ENCODE results near the gene GOLGB1. TPM values are rescaled to one million over a fixed set of nuclear protein-coding genes. Genes with fewer than 3 reads are reported as not detected.

Gene GOLGB1
- total and polyA plus RNA-seq, 10 of the 15 experiments (the other 5 are each of a cell fraction or from before 2014, with no cell fraction given), result 7.4 to 34.5 (median 21.8) TPM

DNA sequence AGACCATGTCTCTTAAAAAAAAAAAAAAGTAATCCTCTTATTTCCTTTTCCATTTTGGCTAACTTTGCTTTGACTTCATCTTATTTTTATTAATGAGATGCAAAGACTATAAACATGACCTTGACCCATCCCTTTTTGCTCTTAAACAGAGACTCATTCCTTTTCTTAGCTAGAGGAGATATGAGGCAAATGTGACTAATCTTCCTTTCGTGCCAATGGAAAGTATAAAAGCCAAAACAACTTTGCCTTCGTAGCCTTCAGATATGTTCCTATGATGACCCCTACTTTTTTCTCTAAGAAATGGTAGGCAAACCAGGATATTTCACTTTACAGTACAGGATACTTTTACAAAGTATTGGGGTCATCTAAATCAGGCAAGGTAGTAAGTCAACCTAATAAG is 36.9 kb upstream of the GOLGB1 start (continued):
- TF ChIP-seq, protein P1, sequence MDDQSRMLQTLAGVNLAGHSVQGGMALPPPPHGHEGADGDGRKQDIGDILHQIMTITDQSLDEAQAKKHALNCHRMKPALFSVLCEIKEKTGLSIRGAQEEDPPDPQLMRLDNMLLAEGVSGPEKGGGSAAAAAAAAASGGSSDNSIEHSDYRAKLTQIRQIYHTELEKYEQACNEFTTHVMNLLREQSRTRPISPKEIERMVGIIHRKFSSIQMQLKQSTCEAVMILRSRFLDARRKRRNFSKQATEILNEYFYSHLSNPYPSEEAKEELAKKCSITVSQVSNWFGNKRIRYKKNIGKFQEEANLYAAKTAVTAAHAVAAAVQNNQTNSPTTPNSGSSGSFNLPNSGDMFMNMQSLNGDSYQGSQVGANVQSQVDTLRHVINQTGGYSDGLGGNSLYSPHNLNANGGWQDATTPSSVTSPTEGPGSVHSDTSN (IDR thresholded peaks at IDR 0.05; ENCODE audit: insufficient replicate concordance, low read depth, low read length), result no peak
- TF ChIP-seq, protein P2, sequence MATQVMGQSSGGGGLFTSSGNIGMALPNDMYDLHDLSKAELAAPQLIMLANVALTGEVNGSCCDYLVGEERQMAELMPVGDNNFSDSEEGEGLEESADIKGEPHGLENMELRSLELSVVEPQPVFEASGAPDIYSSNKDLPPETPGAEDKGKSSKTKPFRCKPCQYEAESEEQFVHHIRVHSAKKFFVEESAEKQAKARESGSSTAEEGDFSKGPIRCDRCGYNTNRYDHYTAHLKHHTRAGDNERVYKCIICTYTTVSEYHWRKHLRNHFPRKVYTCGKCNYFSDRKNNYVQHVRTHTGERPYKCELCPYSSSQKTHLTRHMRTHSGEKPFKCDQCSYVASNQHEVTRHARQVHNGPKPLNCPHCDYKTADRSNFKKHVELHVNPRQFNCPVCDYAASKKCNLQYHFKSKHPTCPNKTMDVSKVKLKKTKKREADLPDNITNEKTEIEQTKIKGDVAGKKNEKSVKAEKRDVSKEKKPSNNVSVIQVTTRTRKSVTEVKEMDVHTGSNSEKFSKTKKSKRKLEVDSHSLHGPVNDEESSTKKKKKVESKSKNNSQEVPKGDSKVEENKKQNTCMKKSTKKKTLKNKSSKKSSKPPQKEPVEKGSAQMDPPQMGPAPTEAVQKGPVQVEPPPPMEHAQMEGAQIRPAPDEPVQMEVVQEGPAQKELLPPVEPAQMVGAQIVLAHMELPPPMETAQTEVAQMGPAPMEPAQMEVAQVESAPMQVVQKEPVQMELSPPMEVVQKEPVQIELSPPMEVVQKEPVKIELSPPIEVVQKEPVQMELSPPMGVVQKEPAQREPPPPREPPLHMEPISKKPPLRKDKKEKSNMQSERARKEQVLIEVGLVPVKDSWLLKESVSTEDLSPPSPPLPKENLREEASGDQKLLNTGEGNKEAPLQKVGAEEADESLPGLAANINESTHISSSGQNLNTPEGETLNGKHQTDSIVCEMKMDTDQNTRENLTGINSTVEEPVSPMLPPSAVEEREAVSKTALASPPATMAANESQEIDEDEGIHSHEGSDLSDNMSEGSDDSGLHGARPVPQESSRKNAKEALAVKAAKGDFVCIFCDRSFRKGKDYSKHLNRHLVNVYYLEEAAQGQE (IDR thresholded peaks at IDR 0.05; ENCODE audit: low read depth, low read length), result no peak
- TF ChIP-seq, protein P3, sequence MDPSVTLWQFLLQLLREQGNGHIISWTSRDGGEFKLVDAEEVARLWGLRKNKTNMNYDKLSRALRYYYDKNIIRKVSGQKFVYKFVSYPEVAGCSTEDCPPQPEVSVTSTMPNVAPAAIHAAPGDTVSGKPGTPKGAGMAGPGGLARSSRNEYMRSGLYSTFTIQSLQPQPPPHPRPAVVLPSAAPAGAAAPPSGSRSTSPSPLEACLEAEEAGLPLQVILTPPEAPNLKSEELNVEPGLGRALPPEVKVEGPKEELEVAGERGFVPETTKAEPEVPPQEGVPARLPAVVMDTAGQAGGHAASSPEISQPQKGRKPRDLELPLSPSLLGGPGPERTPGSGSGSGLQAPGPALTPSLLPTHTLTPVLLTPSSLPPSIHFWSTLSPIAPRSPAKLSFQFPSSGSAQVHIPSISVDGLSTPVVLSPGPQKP (IDR thresholded peaks at IDR 0.05; ENCODE audit: low read depth, low read length), result no peak
- no peak for TF ChIP-seq ZNF24 (IDR thresholded peaks at IDR 0.05)
- TF ChIP-seq CREB1 (IDR thresholded peaks at IDR 0.05; ENCODE audit: low read depth), result no peak
- TF ChIP-seq BRCA1 (IDR thresholded peaks at IDR 0.05; ENCODE audit: low read depth, low read length), result no peak
- TF ChIP-seq, protein P4, sequence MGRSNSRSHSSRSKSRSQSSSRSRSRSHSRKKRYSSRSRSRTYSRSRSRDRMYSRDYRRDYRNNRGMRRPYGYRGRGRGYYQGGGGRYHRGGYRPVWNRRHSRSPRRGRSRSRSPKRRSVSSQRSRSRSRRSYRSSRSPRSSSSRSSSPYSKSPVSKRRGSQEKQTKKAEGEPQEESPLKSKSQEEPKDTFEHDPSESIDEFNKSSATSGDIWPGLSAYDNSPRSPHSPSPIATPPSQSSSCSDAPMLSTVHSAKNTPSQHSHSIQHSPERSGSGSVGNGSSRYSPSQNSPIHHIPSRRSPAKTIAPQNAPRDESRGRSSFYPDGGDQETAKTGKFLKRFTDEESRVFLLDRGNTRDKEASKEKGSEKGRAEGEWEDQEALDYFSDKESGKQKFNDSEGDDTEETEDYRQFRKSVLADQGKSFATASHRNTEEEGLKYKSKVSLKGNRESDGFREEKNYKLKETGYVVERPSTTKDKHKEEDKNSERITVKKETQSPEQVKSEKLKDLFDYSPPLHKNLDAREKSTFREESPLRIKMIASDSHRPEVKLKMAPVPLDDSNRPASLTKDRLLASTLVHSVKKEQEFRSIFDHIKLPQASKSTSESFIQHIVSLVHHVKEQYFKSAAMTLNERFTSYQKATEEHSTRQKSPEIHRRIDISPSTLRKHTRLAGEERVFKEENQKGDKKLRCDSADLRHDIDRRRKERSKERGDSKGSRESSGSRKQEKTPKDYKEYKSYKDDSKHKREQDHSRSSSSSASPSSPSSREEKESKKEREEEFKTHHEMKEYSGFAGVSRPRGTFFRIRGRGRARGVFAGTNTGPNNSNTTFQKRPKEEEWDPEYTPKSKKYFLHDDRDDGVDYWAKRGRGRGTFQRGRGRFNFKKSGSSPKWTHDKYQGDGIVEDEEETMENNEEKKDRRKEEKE (IDR thresholded peaks at IDR 0.05), result no peak
- no peak for TF ChIP-seq ESRRA (IDR thresholded peaks at IDR 0.05; ENCODE audit: low read length)
- TF ChIP-seq ZBED1 (IDR thresholded peaks at IDR 0.05; ENCODE audit: borderline replicate concordance), result no peak
- TF ChIP-seq TCF3 (IDR thresholded peaks at IDR 0.05; ENCODE audit: borderline replicate concordance, insufficient read depth, low read depth, low read length), result no peak
- no peak for TF ChIP-seq ETV6 (conservative IDR thresholded peaks at IDR 0.05 in 1 of 2, IDR thresholded peaks at IDR 0.05 in 1 of 2; ENCODE audit: borderline replicate concordance in 1 of 2, low read depth in 1 of 2)
- TF ChIP-seq SIX5 (IDR thresholded peaks at IDR 0.05; ENCODE audit: low read depth, low read length, severe bottlenecking), result no peak
- TF ChIP-seq HDGF (IDR thresholded peaks at IDR 0.05), result no peak
- TF ChIP-seq, protein P5, sequence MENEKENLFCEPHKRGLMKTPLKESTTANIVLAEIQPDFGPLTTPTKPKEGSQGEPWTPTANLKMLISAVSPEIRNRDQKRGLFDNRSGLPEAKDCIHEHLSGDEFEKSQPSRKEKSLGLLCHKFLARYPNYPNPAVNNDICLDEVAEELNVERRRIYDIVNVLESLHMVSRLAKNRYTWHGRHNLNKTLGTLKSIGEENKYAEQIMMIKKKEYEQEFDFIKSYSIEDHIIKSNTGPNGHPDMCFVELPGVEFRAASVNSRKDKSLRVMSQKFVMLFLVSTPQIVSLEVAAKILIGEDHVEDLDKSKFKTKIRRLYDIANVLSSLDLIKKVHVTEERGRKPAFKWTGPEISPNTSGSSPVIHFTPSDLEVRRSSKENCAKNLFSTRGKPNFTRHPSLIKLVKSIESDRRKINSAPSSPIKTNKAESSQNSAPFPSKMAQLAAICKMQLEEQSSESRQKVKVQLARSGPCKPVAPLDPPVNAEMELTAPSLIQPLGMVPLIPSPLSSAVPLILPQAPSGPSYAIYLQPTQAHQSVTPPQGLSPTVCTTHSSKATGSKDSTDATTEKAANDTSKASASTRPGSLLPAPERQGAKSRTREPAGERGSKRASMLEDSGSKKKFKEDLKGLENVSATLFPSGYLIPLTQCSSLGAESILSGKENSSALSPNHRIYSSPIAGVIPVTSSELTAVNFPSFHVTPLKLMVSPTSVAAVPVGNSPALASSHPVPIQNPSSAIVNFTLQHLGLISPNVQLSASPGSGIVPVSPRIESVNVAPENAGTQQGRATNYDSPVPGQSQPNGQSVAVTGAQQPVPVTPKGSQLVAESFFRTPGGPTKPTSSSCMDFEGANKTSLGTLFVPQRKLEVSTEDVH (IDR thresholded peaks at IDR 0.05; ENCODE audit: low read depth, partially characterized antibody), result no peak
- no peak for TF ChIP-seq GATAD2B (conservative IDR thresholded peaks at IDR 0.05; ENCODE audit: low read depth)
- TF ChIP-seq NFYB (IDR thresholded peaks at IDR 0.05; ENCODE audit: insufficient read depth, low read depth, low read length), result no peak

Measured in GM12878 (cell line).